Neural crest cell (in vitro differentiated cells): ENCODE results near the gene PCED1A. TPM values are rescaled to one million over a fixed set of nuclear protein-coding genes. Genes with fewer than 3 reads are reported as not detected.

Source experiments
- DNase-seq: peaks from one replicate; pipeline ENCODE4 v3.0.0; 2021; ENCODE audit warnings: low read depth, mixed read lengths, low spot score
- H3K27ac Mint-ChIP-seq: one replicate; pipeline ENCODE4 v1.8.0; 2021; ENCODE audit warnings: mild to moderate bottlenecking, mixed read lengths; ENCODE audit not compliant: unreplicated experiment
- H3K27me3 Mint-ChIP-seq: 2 replicates; pipeline ENCODE4 v1.8.0; 2021; ENCODE audit warnings: low read depth, mild to moderate bottlenecking, mixed read lengths
- H3K36me3 Mint-ChIP-seq: 2 replicates; pipeline ENCODE4 v1.8.0; 2021; ENCODE audit warnings: low read depth, mild to moderate bottlenecking, mixed read lengths
- H3K4me1 Mint-ChIP-seq: 2 replicates; pipeline ENCODE4 v1.8.0; 2021; ENCODE audit warnings: mixed read lengths
- H3K4me3 Mint-ChIP-seq: one replicate; pipeline ENCODE4 v1.8.0; 2021; ENCODE audit warnings: mild to moderate bottlenecking, mixed read lengths
- H3K9me3 Mint-ChIP-seq: 2 replicates; pipeline ENCODE4 v1.8.0; 2021; ENCODE audit warnings: mixed read lengths
- total RNA-seq: library from RNA; stranded (reverse); gene quantifications from 2 replicates; pipeline ENCODE4 v1.2.1, GENCODE V29; 2021
- TF ChIP-seq, protein P1 (sequence below): fragments of 200-600 bp; sonication (generic); conservative IDR thresholded peaks from 2 replicates; pipeline ENCODE4 v1.5.0; 2021; ENCODE audit warnings: antibody characterized with exemption, mild to moderate bottlenecking

PCED1A gene
- total RNA-seq, 1 donor from 2014 or later: 68.7 TPM

DNA sequence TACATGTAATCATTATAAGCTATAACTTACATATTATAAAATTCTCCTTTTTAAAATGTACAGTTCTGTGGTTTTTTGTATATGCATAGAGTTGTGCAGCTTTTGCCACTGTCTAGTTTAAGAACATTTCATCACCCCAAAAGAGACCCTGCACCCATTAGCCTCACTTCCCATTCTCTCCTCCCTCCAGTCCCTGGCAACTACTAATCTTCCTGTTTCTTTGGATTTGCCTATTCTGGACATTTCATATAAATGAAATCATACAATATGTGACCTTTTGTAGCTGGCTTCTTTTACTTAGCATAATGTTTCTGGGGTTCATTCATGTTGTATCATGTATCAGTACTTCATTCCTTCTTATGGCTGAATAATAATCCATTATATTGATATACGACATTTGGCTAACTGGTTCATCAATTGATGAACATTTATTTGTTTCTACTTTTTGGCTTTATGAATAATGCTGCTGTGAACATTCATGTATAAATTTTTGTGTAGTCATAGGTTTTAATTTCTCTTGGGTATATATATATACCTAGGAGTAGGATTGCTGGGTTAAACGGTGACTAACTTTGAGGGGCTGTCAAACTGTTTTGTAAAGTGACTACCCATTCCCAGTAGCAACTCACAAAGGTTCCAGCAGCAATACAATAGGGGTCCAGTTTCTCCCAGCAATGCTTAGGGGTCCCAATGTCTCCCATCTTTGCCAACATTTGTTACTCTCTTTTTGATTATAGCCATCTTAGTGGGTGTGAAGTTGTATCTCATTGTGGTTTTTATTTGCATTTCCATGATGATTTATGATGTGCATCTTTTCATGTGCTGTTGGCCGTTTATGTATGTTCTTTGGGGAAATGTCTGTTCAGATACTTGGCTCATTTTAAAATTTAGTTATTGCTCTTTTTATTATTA, 43.5 kb upstream of the PCED1A start:
- Mint-ChIP-seq H3K27me3 (no peaks in the 10 kb centered on the region), H3K4me1 (peaks cover 8% of the 10 kb centered on the region), H3K4me3 (no peak overlapping the region), H3K27ac (no peak overlapping the region), H3K36me3 (no peaks in the 10 kb centered on the region), H3K9me3 (no peaks in the 10 kb centered on the region)
- DNase-seq: no peak
- TF ChIP-seq, protein P1, sequence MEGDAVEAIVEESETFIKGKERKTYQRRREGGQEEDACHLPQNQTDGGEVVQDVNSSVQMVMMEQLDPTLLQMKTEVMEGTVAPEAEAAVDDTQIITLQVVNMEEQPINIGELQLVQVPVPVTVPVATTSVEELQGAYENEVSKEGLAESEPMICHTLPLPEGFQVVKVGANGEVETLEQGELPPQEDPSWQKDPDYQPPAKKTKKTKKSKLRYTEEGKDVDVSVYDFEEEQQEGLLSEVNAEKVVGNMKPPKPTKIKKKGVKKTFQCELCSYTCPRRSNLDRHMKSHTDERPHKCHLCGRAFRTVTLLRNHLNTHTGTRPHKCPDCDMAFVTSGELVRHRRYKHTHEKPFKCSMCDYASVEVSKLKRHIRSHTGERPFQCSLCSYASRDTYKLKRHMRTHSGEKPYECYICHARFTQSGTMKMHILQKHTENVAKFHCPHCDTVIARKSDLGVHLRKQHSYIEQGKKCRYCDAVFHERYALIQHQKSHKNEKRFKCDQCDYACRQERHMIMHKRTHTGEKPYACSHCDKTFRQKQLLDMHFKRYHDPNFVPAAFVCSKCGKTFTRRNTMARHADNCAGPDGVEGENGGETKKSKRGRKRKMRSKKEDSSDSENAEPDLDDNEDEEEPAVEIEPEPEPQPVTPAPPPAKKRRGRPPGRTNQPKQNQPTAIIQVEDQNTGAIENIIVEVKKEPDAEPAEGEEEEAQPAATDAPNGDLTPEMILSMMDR: no peak

DNA sequence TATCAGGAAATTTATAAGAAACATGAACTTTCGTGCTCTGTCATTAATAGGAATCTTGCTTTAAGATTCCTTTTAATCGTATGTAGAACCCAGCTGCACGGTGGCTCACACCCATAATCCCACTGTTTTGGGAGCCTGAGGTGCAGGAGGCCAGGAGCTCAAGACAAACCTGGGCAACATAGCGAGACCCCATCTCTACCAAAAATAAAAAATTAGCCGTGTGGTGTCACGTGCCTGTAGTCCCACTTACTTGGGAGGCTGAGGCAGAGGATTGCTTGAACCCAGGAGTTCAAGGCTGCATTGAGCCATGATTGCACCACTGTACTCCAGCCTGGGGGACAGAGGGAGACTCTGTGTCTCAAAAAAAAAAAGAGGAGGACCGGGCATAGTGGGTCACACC, 40.2 kb upstream of the PCED1A start:
- Mint-ChIP-seq H3K4me1 (peaks cover 17% of the 10 kb centered on the region), H3K27ac (no peak overlapping the region), H3K4me3 (no peak overlapping the region), H3K27me3 (no peaks in the 10 kb centered on the region), H3K9me3 (no peaks in the 10 kb centered on the region), H3K36me3 (no peaks in the 10 kb centered on the region)
- DNase-seq: no peak
- TF ChIP-seq, protein P1: no peak

DNA sequence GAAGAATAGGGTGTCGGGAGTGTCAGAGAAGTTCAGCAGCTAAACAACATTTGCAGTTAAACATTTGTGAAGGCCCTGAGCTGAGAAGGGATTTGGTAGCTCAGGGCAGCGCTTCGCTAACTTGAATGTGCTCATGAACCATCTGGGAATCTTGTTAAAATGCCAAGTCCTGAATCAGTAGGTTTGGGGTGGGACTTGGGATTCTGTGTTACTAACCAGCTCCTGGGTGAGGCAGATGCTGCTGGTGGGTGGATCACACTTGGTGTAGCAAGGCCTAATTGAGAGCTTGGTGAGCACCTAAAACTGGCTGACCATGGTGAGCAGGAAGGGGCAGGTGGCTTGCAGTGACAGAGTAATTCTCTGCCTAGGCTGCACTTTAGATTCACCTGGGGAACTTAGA, 38.7 kb upstream of the PCED1A start:
- no peaks in the 10 kb centered on the region for H3K27me3 Mint-ChIP-seq
- H3K27ac Mint-ChIP-seq: no peak overlapping the region
- DNase-seq: no peak
- H3K4me3 Mint-ChIP-seq: no peak overlapping the region
- no peaks in the 10 kb centered on the region for H3K9me3 Mint-ChIP-seq
- TF ChIP-seq, protein P1: no peak
- peaks cover 32% of the 10 kb centered on the region for H3K4me1 Mint-ChIP-seq
- H3K36me3 Mint-ChIP-seq: no peaks in the 10 kb centered on the region

DNA sequence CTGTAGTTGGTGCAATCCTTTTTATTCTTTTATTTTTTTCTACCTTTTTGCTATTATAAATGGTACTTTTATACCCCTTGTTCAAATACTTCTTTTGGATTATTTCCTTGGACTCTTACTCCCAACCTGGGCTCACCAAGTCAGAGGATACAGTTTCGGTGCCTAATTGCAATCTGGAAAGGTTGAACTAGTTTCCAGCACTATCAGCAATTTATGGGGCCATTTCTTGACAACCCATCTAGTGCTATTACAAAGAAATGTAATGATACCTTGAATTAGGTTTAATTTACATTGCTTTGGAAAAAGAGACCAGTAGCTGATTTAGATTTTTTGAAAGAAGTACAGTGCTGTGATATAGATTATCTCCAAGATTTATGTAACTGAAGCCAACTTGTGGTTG, 38.1 kb upstream of the PCED1A start:
- Mint-ChIP-seq H3K4me1 (peaks cover 28% of the 10 kb centered on the region), H3K27ac (no peak overlapping the region), H3K36me3 (no peaks in the 10 kb centered on the region), H3K27me3 (no peaks in the 10 kb centered on the region), H3K9me3 (no peaks in the 10 kb centered on the region), H3K4me3 (no peak overlapping the region)
- TF ChIP-seq, protein P1: no peak
- no peak for DNase-seq

DNA sequence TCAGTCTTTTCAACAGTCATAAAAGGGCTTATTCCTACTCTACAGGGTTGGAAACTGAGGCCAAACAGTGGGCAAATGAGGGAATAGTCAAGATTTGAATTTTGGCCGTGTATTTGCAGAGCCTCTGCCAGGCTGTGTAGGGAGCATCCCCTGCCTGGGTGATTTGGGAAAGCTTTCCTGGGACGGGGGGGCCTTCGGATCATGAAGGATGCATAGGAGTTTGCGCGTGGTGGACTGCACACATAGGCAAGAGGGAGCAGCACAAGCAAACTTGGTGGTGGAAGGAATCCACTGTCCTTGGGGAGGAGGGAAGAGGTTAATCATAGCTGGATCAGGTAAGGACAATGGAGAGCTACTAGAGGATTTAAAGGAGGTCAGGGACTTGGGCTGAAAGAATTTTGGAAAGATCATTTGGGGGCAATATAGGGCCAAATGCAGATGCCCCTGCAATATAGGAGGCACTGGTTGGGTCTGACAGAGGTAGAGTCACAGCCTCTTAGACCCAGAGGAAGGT, 35.3 kb upstream of the PCED1A start:
- TF ChIP-seq, protein P1: no peak
- Mint-ChIP-seq H3K4me3 (peak overlapping the region; percentile 89), H3K4me1 (peaks cover 44% of the 10 kb centered on the region), H3K27ac (peak overlapping the region; percentile 4), H3K27me3 (peaks cover 13% of the 10 kb centered on the region), H3K36me3 (no peaks in the 10 kb centered on the region), H3K9me3 (no peaks in the 10 kb centered on the region)
- no peak for DNase-seq
